Stomach (tissue), 9 donors: Measurements from ENCODE around the gene TRAPPC6A. TPM values are rescaled to one million over a fixed set of nuclear protein-coding genes. Genes with fewer than 3 reads are reported as not detected.
A peak's percentile ranks its signal among the peaks of the same experiment; 100 is the strongest.

Experiments used
- DNase-seq, 2 donors: peaks; one replicate each; pipeline versions ENCODE4 v3.0.0 to v3.0.0-alpha.2; 2013 to 2019
- H3K27ac ChIP-seq, 5 donors: fragments of 200-600 bp in 4 of 5; sonication (generic) in 4 of 5; one replicate each; pipeline ENCODE4 v1.5.1; 2013 to 2019; ENCODE audit warnings: mild to moderate bottlenecking in 1 of 5, moderate library complexity in 1 of 5
- H3K27me3 ChIP-seq, 3 donors: fragments of 200-600 bp; sonication (generic); one replicate each; pipeline ENCODE4 v1.5.1; 2017 to 2019; ENCODE audit warnings: mixed run types in 1 of 3
- H3K36me3 ChIP-seq, 4 donors: fragments of 200-600 bp; sonication (generic); 1 replicate in 3 of 4; 2 replicates in 1 of 4; pipeline ENCODE4 v1.5.1; 2016 to 2019
- H3K4me1 ChIP-seq, 4 donors: fragments of 200-600 bp; sonication (generic); one replicate each; pipeline ENCODE4 v1.5.1; 2016 to 2019
- H3K4me3 ChIP-seq, 4 donors: fragments of 200-600 bp; sonication (generic) in 3 of 4; one replicate each; pipeline ENCODE4 v1.5.1; 2016 to 2019; ENCODE audit warnings: mild to moderate bottlenecking in 1 of 4
- H3K9me3 ChIP-seq, 4 donors: fragments of 200-600 bp; sonication (generic); one replicate each; pipeline ENCODE4 v1.5.1; 2016 to 2019
- EP300 ChIP-seq: sonication (generic); formaldehyde crosslinking; IDR thresholded peaks from one replicate; pipeline ENCODE4 v1.6.1; 2017; ENCODE audit warnings: antibody characterized with exemption
- POLR2A ChIP-seq, 4 donors: fragments of 450-650 bp; IDR thresholded peaks; one replicate each; pipeline ENCODE4 v1.6.1; 2016; ENCODE audit warnings: antibody characterized with exemption in 4 of 4, control low read depth in 2 of 4, mild to moderate bottlenecking in 1 of 4, moderate library complexity in 1 of 4
- POLR2AphosphoS5 ChIP-seq, 3 donors: sonication (generic); formaldehyde crosslinking; IDR thresholded peaks; one replicate each; pipeline ENCODE4 v1.6.1; 2016; ENCODE audit warnings: antibody characterized with exemption in 3 of 3
- WGBS, 5 donors: extraction: QIAGEN DNeasy Blood & Tissue Kit in 3 of 5; methylation state at CpG; one replicate each; pipeline versions ENCODE4 v1.1.5 to v1.1.7; 2013 to 2018; 5-methylcytosine and 5-hydroxymethylcytosine counted together
- intact Hi-C: fragments of 100-400 bp; cut with DNase I; formaldehyde crosslinking; loops from one replicate; pipeline ENCODE4 v1.15.1; 2023; ENCODE audit warnings: low total_unique reads
- polyA plus RNA-seq, 3 donors: library from polyadenylated mRNA; stranded (reverse); fragments of 200-250 nt; gene quantifications; one replicate each; pipeline ENCODE4 v1.2.3, GENCODE V29; 2013
- total RNA-seq, 5 donors: library from RNA; depleted of rRNA; stranded (reverse); fragments of >200 nt; gene quantifications; one replicate each; pipeline versions ENCODE4 v1.1.0 to v1.2.3, GENCODE V29; 2014 to 2016
- TF ChIP-seq, protein P1 (sequence below), 7 experiments: fragments of 450-650 bp in 4 of 7; fragments of 200-600 bp in 3 of 7; sonication (generic) in 3 of 7; IDR thresholded peaks; one replicate each; pipeline ENCODE4 v1.5.1; 2016 to 2019; ENCODE audit warnings: antibody characterized with exemption in 7 of 7, control low read depth in 2 of 7, mild to moderate bottlenecking in 1 of 7
- donor health status: healthy with polysubstance abuse.
- donor health status: Bipolar disorder and iron deficiency.
- donor health status: healthy.

TRAPPC6A gene
- total and polyA plus RNA-seq, 8 donors = 8.7 to 59.4 (median 40.7) TPM; not detected in 1

DNA sequence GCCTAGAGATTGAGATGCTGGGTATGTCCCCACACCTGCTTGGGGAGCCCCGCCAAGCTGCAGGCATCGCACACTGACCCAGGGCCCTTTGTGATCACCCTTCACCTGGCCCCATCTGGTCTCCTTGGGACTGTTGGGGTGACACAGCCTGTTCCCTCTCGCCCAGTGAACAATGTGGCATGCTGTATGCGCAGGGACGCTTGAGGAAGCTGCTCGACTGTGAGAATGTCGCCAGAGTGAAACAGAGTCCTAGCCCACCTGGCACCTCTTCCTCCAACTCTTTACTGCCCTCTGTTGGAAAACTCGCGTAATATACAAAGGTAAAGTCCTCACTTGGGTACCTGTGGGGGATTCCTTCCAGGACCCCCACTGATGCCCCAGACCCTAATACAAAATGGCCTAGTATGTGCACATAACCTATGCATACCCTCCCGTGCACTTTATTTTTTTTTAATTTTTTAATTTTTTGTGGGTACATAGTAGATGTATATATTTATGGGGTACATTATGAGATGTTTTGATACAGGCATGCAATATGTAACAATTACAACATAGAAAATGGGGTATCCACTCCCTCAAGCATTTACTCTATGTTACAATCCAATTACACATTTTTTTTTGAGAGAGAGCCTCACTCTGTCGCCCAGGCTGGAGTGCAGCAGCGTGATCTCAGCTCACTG lies 9.5 kb upstream of the TRAPPC6A start:
- peak in 1 of 2 donors; percentile 73 for DNase-seq
- 35 to 43% (median 40%) methylated on average over 10 to 12 of the region's 12 CpGs for WGBS, 5 donors

DNA sequence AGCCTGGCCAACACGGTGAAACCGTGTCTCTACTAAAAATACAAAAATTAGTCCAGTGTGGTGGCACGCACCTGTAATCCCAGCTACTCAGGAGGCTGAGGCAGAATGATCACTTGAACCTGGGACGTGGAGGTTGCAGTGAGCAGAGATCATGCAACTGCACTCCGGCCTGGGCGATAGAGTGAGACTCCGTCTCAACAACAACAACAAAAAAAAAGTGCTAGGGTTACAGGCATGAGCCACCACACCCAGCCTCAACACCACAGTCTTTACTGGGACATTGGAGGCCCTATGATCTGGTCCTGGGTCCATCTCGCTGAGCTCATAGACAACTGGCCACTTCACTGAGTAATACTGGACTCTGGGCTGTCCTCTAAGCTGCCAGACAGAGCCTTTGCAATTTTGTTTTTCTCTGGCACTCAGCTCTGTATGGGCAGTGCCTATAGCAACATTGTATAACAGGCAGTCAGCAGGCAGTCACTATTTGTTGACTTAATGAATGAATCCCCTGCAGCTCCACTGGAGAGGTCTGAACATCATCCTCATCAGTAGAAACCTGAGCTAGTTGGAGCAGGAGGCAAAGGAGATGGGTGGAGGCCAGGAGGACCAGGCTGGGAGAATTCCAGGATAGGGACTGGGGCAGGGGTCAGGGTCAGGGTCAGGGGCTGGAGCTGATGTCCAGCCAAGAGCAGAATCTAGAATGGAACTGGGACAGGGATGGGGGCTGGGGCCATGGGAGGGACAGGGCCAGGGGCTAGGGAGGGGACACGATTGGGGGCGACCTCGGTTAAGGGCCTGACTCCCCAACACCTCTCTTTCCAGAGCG lies 8.7 kb upstream of the TRAPPC6A start:
- no peak for DNase-seq
- Histone ChIP-seq H3K27ac (no peak overlapping the region), H3K9me3 (no peaks in the 10 kb centered on the region), H3K27me3 (no peaks in the 10 kb centered on the region), H3K36me3 (peaks cover 0 to 4% (median 2%) of the 10 kb centered on the region in 4 donors), H3K4me1 (peaks cover 1 to 25% (median 6%) of the 10 kb centered on the region in 4 donors), H3K4me3 (no peak overlapping the region)
- intact Hi-C loops = no loop called here
- WGBS, 5 donors = 79 to 93% (median 91%) methylated on average over 10 to 12 of the region's 12 CpGs
- TF ChIP-seq POLR2AphosphoS5 (IDR thresholded peaks at IDR 0.05) (no peak), EP300 (no peak), POLR2A (IDR thresholded peaks at IDR 0.05) (no peak)
- TF ChIP-seq, protein P1, sequence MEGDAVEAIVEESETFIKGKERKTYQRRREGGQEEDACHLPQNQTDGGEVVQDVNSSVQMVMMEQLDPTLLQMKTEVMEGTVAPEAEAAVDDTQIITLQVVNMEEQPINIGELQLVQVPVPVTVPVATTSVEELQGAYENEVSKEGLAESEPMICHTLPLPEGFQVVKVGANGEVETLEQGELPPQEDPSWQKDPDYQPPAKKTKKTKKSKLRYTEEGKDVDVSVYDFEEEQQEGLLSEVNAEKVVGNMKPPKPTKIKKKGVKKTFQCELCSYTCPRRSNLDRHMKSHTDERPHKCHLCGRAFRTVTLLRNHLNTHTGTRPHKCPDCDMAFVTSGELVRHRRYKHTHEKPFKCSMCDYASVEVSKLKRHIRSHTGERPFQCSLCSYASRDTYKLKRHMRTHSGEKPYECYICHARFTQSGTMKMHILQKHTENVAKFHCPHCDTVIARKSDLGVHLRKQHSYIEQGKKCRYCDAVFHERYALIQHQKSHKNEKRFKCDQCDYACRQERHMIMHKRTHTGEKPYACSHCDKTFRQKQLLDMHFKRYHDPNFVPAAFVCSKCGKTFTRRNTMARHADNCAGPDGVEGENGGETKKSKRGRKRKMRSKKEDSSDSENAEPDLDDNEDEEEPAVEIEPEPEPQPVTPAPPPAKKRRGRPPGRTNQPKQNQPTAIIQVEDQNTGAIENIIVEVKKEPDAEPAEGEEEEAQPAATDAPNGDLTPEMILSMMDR (IDR thresholded peaks at IDR 0.05) = no peak

More for the DNA sequence above, 9.5 kb upstream of the TRAPPC6A start:
- Histone ChIP-seq H3K27ac (no peak overlapping the region), H3K4me3 (no peak overlapping the region), H3K9me3 (no peaks in the 10 kb centered on the region), H3K4me1 (peaks cover 0 to 17% (median 5%) of the 10 kb centered on the region in 4 donors), H3K27me3 (no peaks in the 10 kb centered on the region), H3K36me3 (peaks cover 0 to 9% (median 0%) of the 10 kb centered on the region in 4 donors)
- TF ChIP-seq, protein P1 (IDR thresholded peaks at IDR 0.05) = peak in 4 of 7 experiments; percentile 16 to 54 (median 36)
- TF ChIP-seq POLR2A (IDR thresholded peaks at IDR 0.05) (no peak), POLR2AphosphoS5 (IDR thresholded peaks at IDR 0.05) (no peak), EP300 (no peak)
- intact Hi-C loops = no loop called here

DNA sequence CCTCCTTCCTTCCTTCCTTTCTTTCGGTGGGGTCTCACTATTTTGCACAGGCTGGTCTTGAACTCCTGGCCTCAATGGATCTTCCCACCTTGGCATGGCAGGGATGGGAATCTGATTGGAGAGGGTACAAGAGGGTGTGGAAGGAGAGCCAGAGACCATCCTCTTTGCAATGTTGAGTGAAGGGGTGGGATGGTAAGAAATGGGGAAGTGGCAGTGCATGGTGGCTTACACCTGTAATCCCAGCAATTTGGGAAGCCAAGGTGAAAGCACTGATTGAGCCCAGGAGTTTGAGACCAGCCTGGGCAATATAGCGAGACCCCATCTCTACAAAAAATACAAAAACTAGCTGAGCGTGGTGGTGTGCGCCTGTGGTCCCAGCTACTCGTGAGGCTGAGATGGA lies 6.1 kb upstream of the TRAPPC6A start:
- no peak for TF ChIP-seq POLR2A (IDR thresholded peaks at IDR 0.05)
- TF ChIP-seq, protein P1 (IDR thresholded peaks at IDR 0.05) = no peak
- no peak for TF ChIP-seq POLR2AphosphoS5 (IDR thresholded peaks at IDR 0.05)
- TF ChIP-seq EP300 = no peak
- H3K4me1 ChIP-seq = peaks cover 27 to 51% (median 32%) of the 10 kb centered on the region in 4 donors
- H3K27ac ChIP-seq = no peak overlapping the region
- WGBS, 5 donors = 92 to 98% (median 96%) methylated on average over 5 of the region's 5 CpGs
- no peaks in the 10 kb centered on the region for H3K27me3 ChIP-seq
- no peaks in the 10 kb centered on the region for H3K9me3 ChIP-seq
- no peak overlapping the region for H3K4me3 ChIP-seq
- no peak for DNase-seq
- H3K36me3 ChIP-seq = peaks cover 0 to 12% (median 7%) of the 10 kb centered on the region in 4 donors
- intact Hi-C loops = no loop called here

DNA sequence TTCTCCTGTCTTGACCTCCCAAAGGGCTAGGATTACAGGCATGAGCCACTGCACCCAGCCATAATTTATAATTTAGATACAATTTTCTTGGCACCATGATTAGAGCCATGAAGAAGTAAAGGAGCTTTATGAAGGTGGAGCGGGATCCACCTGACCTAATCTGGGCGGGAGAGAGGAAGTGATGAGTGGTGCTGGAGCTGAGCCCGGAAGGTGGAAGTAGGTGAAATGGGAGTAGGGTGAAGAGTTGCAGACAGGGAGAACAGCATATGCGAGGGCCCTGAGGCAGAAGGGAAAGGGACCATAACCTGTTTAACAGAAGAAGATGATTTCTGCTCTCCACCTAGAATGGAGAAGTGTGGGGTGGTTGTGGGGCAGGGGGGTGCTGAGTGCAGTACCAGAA lies 4.7 kb upstream of the TRAPPC6A start:
- intact Hi-C loops = no loop called here
- Histone ChIP-seq H3K4me3 (no peak overlapping the region), H3K9me3 (no peaks in the 10 kb centered on the region), H3K36me3 (peaks cover 0 to 12% (median 7%) of the 10 kb centered on the region in 4 donors), H3K4me1 (peaks cover 29 to 53% (median 34%) of the 10 kb centered on the region in 4 donors), H3K27ac (no peak overlapping the region), H3K27me3 (no peaks in the 10 kb centered on the region)
- 66 to 78% (median 75%) methylated on average over 4 of the region's 4 CpGs for WGBS, 5 donors
- peak; percentile 15 to 49 for DNase-seq
- TF ChIP-seq EP300 = no peak
